A673 (cell line): ENCODE results near the gene FAM47E. TPM values are rescaled to one million over a fixed set of nuclear protein-coding genes. Genes with fewer than 3 reads are reported as not detected.
A peak's percentile ranks its signal among the peaks of the same experiment; 100 is the strongest.

Source experiments
- BruUV-seq: library from RNA; stranded (reverse); fragments of 400-500 nt; replicated peaks from 2 replicates; lab custom pipeline; 2021; lab: Mats Ljungman, UMichigan
- CTCF ChIA-PET: fragments of 300-600 bp; sonication (Branson Sonifier 250); formaldehyde crosslinking; loops from one replicate; lab custom pipeline; 2022; ENCODE audit warnings: antibody characterized with exemption; lab: Charles Lee
- POLR2A ChIA-PET: fragments of 300-600 bp; sonication (Branson Sonifier 250); formaldehyde crosslinking; loops from one replicate; lab custom pipeline; 2022; ENCODE audit warnings: antibody characterized with exemption; ENCODE audit not compliant: low non-redundant PET; lab: Charles Lee
- DNase-seq: peaks from one replicate; pipeline ENCODE4 v3.0.0-alpha.2; 2015; ENCODE audit warnings: low spot score
- H3K27ac ChIP-seq: fragments of 200-600 bp; sonication (generic); 2 replicates; pipeline ENCODE4 v1.5.1; 2016; ENCODE audit warnings: mixed run types, low read depth, mild to moderate bottlenecking, mixed read lengths, antibody characterized with exemption, low read length; ENCODE audit not compliant: poor library complexity, severe bottlenecking
- H3K27me3 ChIP-seq: fragments of 200-600 bp; sonication (generic); replicated peaks from 2 replicates; pipeline ENCODE4 v1.6.1; 2017; ENCODE audit warnings: mixed run types, low read depth, mild to moderate bottlenecking, mixed read lengths, antibody characterized with exemption, low read length; ENCODE audit not compliant: insufficient read depth, poor library complexity
- H3K36me3 ChIP-seq: fragments of 200-600 bp; sonication (generic); 2 replicates; pipeline ENCODE4 v1.6.1; 2016; ENCODE audit warnings: mixed run types, mild to moderate bottlenecking, mixed read lengths, antibody characterized with exemption, low read length; ENCODE audit not compliant: insufficient read depth, poor library complexity, severe bottlenecking
- H3K4me1 ChIP-seq: fragments of 200-600 bp; sonication (generic); 2 replicates; pipeline ENCODE4 v1.6.1; 2017; ENCODE audit warnings: mixed run types, mild to moderate bottlenecking, mixed read lengths, antibody characterized with exemption, low read length; ENCODE audit not compliant: insufficient read depth, poor library complexity, severe bottlenecking
- H3K4me3 ChIP-seq: fragments of 200-600 bp; sonication (generic); 2 replicates; pipeline ENCODE4 v1.5.1; 2016; ENCODE audit warnings: low read depth, mixed run types, mild to moderate bottlenecking, mixed read lengths, low read length; ENCODE audit not compliant: poor library complexity, severe bottlenecking
- H3K9me3 ChIP-seq: fragments of 200-600 bp; sonication (generic); 2 replicates; pipeline ENCODE4 v1.6.1; 2016; ENCODE audit warnings: mixed run types, low read depth, mild to moderate bottlenecking, mixed read lengths, antibody characterized with exemption, low read length; ENCODE audit not compliant: poor library complexity, severe bottlenecking
- CTCF ChIP-seq: fragments of 300-800, 200-600 bp; sonication (generic); conservative IDR thresholded peaks from 2 replicates; pipeline ENCODE4 v1.5.1; 2017; ENCODE audit warnings: low read depth, mild to moderate bottlenecking, antibody characterized with exemption, low read length, moderate library complexity, mixed read lengths
- EZH2 ChIP-seq: fragments of 200-600 bp; sonication (generic); IDR thresholded peaks from 2 replicates; pipeline ENCODE4 v1.6.1; 2017; ENCODE audit warnings: borderline replicate concordance, low read depth, mild to moderate bottlenecking, mixed read lengths, antibody characterized with exemption, low read length; ENCODE audit not compliant: poor library complexity, severe bottlenecking
- intact Hi-C: fragments of 100-400 bp; cut with micrococcal nuclease; formaldehyde crosslinking; loops from one replicate; pipeline ENCODE4 v1.10.0; 2022; ENCODE audit not compliant: unreplicated experiment
- total RNA-seq: library from RNA; stranded (reverse); gene quantifications from 2 replicates; pipeline ENCODE4 v1.2.3, GENCODE V29; 2021

The FAM47E gene
- total RNA-seq, 1 experiment from 2014 or later: 0.21 TPM

- Histone ChIP-seq H3K9me3 (no peaks in the 10 kb centered on the region), H3K27ac (peak overlapping the region; percentile 77), H3K4me3 (peak overlapping the region; percentile 61), H3K27me3 (no peaks in the 10 kb centered on the region), H3K36me3 (no peaks in the 10 kb centered on the region), H3K4me1 (peaks cover 13% of the 10 kb centered on the region)
- no TSS peak for BruUV-seq
- TF ChIP-seq CTCF (no peak), EZH2 (no peak)
- CTCF ChIA-PET: no interaction called here
- POLR2A ChIA-PET: no interaction called here
- intact Hi-C loops: no loop called here
- no peak for DNase-seq
Measured at GRCh38 chr4:76214177-76214675, 37.3 kb upstream of the FAM47E start.

GRCh38 chr4:76215077-76215476 lies 36.4 kb upstream of the FAM47E start:
- TF ChIP-seq CTCF (no peak), EZH2 (no peak)
- intact Hi-C loops: no loop called here

GRCh38 chr4:76216524-76216923 lies 35.0 kb upstream of the FAM47E start:
- H3K36me3 ChIP-seq: no peaks in the 10 kb centered on the region
- ChIA-PET CTCF (no interaction called here), POLR2A (no interaction called here)
- no peaks in the 10 kb centered on the region for H3K9me3 ChIP-seq
- H3K4me3 ChIP-seq: no peak overlapping the region
- H3K4me1 ChIP-seq: peaks cover 13% of the 10 kb centered on the region
- BruUV-seq: no TSS peak
- no peaks in the 10 kb centered on the region for H3K27me3 ChIP-seq
- TF ChIP-seq EZH2 (no peak), CTCF (no peak)
- no peak for DNase-seq
- H3K27ac ChIP-seq: no peak overlapping the region
- intact Hi-C loops: no loop called here

More at GRCh38 chr4:76215077-76215476, 36.4 kb upstream of the FAM47E start:
- ChIA-PET CTCF (no interaction called here), POLR2A (no interaction called here)
- no peak for DNase-seq
- Histone ChIP-seq H3K27ac (no peak overlapping the region), H3K4me1 (peaks cover 13% of the 10 kb centered on the region), H3K4me3 (no peak overlapping the region), H3K9me3 (no peaks in the 10 kb centered on the region), H3K36me3 (no peaks in the 10 kb centered on the region), H3K27me3 (no peaks in the 10 kb centered on the region)
- BruUV-seq: no TSS peak
